AG08395 (cell line): ENCODE measurements around the gene FMO3.

Experiments
- DNase-seq: peaks from one replicate; pipeline ENCODE4 v3.0.0; 2012; ENCODE audit warnings: mixed read lengths, low spot score

FMO3 gene

DNA sequence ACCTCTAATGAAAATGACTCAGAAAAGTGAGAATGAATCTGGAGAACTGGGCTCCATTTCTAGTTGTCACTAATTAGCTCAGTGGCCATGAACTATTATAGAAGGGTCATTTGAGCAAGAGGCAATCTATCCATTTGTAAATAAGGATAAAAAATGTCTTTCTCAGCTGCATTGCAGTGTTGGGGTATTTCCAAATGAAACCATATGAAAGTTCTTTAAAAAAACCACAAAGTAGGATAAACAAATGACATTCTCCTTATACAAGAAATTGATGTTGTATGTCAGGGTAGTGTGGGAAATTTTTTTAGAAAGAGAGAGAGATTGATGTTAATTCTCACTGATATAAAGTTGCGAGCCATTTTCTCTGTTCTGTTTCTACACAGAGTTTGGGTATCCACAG lies 26.0 kb downstream of the FMO3 start:
- DNase-seq, result no peak

- no peak for DNase-seq
Observed at GRCh38 chr1:171117085-171117484, 26.4 kb downstream of the FMO3 start.

GRCh38 chr1:171119648-171120047 lies 28.9 kb downstream of the FMO3 start:
- no peak for DNase-seq

DNA sequence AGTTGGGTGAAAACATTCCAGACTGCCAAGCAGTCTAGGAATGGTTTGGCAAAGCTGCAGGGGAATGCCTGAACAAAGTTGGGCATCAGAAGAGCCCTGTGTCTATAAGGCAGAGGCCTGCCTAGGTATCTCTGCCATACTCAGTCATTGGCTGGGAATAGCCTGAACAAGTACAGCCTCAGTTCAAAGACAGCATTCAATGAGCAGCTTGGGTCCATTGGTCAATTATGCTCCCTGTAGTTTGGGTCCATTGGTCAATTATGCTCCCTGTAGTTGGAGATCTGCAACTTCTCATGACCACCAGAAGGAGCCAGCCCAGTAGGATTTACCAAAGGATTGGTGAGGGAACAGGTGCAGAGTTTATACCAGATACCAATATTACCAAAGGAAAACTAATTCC lies 31.6 kb downstream of the FMO3 start:
- DNase-seq, result no peak

- no peak for DNase-seq
Observed at GRCh38 chr1:171122893-171123292, 32.2 kb downstream of the FMO3 start.

GRCh38 chr1:171126504-171126903 lies 35.8 kb downstream of the FMO3 start:
- DNase-seq, result no peak

- DNase-seq, result no peak
Observed at GRCh38 chr1:171127099-171127498, 36.4 kb downstream of the FMO3 start.

GRCh38 chr1:171127501-171127900 lies 36.8 kb downstream of the FMO3 start:
- peak; percentile 25 for DNase-seq

- no peak for DNase-seq
Observed at GRCh38 chr1:171128463-171128862, 37.8 kb downstream of the FMO3 start.

DNA sequence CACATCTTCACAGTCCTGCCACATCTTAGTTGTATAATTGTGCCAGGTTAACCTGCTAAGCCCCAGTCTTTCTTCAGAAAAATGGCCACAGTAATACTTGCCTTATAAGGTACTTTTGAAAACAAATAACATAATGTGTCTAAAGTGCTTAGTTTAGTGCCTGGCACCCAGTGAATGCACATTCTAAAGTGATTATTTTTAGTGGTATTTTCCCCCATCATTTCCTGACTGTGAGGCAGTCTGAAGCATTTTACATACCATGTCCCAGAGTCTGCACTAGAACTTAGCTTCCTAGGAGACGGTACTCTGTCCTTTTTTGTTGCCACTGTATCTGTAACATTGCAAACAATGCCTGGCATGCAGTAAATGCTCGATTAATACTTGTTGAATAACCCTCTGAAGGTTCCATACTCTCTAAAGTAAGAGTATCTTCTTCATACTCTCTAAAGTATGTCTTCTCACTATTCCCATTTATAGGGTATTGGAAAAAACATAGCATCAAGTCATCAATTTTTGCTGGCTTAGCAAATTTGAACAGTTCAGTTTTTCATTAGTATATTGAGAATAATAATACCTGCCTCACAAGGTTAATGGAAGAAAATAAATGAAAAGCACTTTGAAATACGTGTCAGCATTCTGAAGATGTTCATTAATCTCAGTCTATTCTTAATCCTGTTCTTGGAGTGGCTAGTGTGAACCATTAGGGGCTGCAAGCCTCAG lies 43.7 kb downstream of the FMO3 start:
- DNase-seq, result no peak

DNA sequence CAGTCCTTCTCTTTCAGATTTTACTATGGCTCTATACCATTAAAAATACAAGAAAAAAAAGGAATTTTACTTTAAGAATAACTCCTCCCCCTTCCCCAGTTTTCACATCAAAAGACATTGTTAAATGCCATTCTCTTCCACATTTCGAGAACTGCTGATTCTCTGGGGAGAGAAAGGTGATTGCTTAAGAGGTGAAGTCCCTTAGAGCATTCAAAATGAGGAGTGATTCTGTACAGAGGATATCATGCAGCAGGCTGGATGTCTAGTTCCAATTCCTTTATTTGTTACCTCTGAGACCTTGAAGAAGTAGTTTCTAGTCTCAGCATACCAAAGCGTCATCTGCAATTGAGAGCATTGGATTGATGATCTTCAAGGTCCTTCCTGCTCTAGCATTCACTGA lies 46.9 kb downstream of the FMO3 start:
- no peak for DNase-seq

DNA sequence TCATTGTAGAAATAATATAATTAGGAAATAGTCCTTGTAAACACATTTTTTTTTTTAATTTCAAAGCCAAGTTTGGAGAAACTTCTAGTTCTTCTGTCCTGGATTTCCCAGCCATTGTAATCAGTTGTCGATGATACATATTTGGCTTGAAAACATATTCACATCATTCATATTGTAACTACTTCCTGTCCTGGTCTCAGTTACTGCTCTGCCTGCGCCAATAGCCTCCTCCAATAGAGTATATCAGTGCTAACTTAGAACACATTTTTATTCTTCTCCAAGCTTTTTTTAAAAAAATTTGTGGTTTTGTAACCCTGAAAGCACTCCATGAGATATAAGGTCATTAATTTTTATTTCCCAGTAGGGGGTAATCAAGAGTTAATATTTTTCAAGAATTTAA lies 48.3 kb downstream of the FMO3 start:
- DNase-seq, result no peak

GRCh38 chr1:171139890-171140289 lies 49.2 kb downstream of the FMO3 start:
- no peak for DNase-seq

GRCh38 chr1:171140401-171140800 lies 49.7 kb downstream of the FMO3 start:
- no peak for DNase-seq

- no peak for DNase-seq
Observed at GRCh38 chr1:171140956-171141687, 50.4 kb downstream of the FMO3 start.

GRCh38 chr1:171141688-171142415 lies 51.1 kb downstream of the FMO3 start:
- peak; percentile 54 for DNase-seq

GRCh38 chr1:171142416-171143385 lies 52.0 kb downstream of the FMO3 start:
- peak; percentile 44 for DNase-seq

- no peak for DNase-seq
Observed at GRCh38 chr1:171150156-171150555, 59.5 kb downstream of the FMO3 start.

DNA sequence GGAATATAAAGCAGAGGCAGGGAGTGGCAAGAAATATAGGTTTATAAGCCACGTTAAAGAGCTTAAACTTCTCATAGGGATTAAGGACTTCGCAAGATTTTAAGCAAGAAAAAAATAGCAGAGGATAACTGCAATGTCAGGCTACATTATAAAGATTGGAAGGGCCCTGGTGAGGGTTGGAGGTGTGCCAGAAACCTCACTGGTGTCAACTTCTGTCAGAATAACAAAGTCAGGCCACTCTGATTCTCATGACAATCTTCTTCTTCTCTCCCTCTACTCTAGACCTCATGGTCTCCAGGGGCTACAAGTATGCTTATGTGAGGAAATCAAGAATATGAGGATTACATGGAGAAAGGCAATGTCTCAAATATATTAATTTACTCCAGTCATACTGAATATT lies 61.8 kb downstream of the FMO3 start:
- DNase-seq, result no peak

- no peak for DNase-seq
Observed at GRCh38 chr1:171155484-171155883, 64.8 kb downstream of the FMO3 start.

DNA sequence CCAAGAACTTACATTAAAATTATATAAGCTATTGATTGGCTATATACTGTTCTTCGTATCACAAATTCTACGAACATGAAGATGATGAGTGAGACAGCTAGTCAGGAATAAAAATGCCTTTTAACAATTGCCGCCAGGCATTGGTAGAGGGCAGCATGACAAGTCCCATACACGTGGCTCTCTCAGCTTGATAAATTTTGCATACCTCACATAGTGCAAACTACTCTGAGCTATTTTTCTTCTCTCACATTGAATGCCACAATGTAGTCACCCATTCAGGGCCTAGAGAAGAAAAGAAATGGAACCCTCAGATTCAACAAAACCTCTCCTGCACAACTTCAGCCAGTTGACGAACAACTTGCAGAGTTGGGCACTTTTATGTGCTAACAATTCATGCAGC lies 67.4 kb downstream of the FMO3 start:
- no peak for DNase-seq

- no peak for DNase-seq
Observed at GRCh38 chr1:171158551-171158950, 67.8 kb downstream of the FMO3 start.
